NCI-H1436 (cell line): ENCODE data around the gene FXYD2.
A peak's percentile ranks its signal among the peaks of the same experiment; 100 is the strongest.

Experiments
- DNase-seq: peaks from one replicate; lab custom pipeline; 2025; lab: John Stamatoyannopoulos, UW

Gene FXYD2

GRCh38 chr11:117796872-117797529 lies 27.5 kb downstream of the FXYD2 start, which contains the start of gene DSCAML1:
Gene DSCAML1 (minus strand): TSS chr11:117797216. CDS start chr11:117797079, 137 bp downstream.
- DNase-seq, result no peak

DNA sequence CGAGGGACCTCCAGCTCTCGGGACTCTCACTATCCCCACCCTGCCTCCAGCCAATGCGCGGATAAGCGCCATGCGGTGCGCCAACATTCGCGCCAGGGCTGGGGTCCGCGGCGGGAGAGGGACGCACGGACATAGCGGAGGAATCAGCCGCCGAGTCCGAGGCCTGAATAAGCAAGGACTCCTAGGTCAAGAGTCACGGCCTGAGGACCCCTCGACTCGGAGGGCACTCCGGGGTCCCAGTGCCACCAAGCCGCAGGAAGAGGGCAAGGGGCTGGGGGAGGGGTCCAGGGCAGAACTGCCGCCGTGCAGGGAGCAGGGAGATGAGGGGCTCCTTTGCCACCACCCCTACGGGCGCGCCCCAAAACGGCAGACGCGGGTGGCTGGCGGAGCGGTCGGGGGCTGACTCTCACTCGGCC lies 28.1 kb downstream of the FXYD2 start:
- DNase-seq, result no peak

GRCh38 chr11:117795638-117796455 lies 28.7 kb downstream of the FXYD2 start:
- DNase-seq, result no peak

DNA sequence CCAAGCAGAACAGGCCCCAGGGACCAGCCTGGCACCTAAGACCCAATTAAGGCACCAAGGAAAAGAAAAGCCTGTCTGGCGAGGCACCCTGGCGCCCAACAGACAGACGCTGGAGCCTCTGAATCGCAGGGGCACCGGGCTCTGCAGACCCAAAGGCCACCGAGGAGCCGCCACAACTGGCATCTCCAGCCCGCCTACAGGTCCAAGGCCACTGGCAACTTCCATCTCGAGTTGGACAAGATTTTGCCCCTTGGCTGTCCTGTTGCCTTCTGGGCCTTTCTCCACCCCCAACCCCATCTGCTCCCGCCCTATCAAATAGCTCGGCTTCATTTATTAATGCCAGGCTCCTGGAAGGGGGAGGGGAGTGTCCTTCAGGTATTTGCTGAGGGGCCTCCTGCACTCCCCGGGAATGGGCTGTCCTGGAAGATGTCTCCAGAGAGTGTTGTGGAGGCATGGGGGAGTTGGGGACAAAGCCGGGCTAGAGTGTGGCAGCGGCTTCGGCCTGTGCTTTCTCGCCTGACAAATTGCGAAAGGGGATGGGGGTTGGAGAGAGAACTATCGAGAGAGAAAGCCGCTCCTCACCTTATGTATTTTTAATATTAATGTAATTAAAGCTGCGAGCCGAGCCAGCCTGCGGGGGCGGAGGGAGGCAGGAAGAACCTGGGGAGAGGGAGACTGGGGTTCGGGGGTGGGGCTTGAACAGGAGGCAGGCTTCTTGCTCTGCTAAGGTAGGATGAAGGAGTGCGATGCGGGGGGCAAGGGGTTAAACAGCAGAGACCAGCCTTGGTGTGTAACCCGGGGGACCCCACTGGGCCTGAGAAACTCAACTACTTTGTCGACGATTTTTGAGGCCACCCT lies 29.5 kb downstream of the FXYD2 start:
- DNase-seq, result no peak

DNA sequence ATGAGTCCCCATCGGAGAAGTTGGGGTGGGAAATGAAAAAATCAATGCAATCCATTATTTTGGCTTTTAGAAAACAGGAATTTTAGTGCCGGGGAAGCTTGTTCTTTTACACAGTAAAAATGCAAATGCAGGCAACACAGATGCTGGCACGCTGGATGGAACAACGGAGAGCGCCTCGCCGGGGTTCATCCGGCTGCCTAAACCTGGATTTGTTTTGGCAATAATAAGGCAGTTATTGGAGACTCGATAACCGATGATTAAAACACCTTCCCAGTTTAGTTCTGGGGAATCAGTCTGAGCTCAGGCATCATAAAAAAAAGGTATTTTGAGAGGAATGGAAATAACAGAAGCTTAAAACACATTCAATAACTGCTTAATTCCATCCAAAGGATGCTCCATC lies 30.4 kb downstream of the FXYD2 start:
- DNase-seq, result no peak

DNA sequence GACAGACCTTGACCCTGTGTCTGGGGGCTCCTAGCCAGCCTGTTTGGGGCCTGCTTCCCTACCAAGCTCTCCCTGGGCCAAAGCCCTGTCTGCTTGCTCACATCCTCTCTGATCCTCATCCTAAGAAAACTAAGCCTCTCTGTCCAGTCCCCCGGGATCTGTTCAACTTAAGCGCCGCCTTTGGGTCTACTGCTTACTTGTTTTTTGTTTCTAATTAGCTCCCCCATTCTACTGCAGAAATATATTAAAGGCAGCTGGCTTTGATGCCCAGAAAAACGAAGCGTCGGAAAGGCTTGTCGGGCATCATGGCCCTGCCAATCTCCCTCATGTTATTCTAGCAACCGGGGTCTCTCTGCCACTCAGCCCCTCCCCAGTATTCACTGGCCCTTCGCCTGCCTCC lies 31.0 kb downstream of the FXYD2 start:
- DNase-seq, result no peak

DNA sequence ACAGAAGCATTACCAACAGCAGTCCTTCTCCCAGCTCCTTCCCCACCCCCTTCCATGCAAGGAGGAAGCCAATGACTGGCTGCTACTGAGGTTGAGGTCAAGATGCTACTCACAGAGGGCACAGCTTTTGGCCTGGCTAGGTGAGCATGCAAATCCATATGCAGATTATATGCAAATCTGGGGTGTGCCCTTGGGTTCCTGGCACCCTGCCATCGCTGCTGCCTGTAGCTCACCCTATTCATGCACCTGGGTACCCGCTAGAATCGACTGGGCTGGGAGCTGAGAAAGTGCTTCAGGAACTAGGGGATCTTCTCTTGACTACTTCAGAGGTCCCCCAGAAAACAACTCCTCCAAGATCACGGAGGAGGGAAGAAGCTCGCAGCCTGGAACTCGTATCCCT lies 31.6 kb downstream of the FXYD2 start:
- no peak for DNase-seq

DNA sequence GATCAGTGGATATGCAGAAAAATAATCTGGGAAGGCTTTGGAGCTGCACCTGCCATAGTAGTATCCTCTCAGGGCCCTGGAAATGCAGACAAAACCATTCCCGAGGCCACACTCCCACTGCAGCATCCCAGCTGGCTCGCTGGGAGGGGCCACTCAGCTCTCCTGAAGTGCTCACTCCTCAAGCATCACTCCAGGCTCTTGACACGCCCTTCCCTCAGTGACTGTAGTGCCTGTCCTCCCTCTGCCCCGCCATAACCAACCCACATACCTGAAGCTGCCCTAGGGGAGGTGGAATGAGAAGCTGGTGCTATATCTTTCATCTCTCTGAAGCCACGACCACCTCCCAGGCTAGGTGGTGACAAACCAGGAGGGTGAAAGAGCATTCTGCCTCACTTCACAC lies 32.3 kb downstream of the FXYD2 start:
- DNase-seq, result no peak

GRCh38 chr11:117790279-117790678 lies 34.3 kb downstream of the FXYD2 start:
- no peak for DNase-seq

- DNase-seq, result no peak
Observed at GRCh38 chr11:117789241-117789640, 35.3 kb downstream of the FXYD2 start.

GRCh38 chr11:117786135-117786870 lies 38.2 kb downstream of the FXYD2 start:
- DNase-seq, result peak; percentile 25

DNA sequence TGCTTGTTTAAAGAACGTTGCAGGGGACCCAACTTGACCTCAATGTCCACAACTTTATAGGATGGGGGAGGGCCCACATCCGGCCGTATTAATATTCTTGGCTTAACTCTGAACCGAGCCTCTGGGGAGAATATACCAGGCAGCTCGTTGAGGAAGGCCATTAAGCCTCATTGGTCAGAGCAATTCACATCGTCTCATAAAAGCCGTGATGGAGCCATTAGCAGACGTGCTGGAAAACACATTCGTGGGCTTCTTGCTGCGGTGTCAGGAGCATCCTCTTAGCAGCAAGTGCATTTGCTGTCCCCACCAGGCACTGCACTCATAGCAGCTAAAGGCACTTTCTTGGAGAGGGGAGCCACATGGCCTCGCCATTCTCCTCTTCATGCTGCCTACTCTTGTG lies 42.4 kb downstream of the FXYD2 start:
- no peak for DNase-seq

DNA sequence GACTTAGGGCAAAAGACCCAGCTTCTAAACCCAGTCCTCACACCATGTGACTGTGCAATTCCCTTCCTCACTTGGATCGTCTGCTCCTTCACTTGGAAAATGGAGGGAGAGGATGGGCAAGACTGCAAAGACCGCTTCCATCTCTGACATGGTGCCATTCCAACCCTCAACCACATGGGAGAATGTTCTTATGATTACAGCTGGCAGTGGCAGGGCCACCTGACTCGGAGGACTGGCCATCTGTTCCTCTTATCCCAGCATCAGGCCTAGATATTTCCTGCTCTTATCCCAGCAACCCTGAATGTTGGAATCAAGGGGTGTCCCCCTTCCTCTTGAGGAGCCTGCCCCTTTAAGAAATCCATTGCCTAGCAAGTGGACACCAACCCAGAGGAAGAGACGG lies 42.9 kb downstream of the FXYD2 start:
- DNase-seq, result no peak

DNA sequence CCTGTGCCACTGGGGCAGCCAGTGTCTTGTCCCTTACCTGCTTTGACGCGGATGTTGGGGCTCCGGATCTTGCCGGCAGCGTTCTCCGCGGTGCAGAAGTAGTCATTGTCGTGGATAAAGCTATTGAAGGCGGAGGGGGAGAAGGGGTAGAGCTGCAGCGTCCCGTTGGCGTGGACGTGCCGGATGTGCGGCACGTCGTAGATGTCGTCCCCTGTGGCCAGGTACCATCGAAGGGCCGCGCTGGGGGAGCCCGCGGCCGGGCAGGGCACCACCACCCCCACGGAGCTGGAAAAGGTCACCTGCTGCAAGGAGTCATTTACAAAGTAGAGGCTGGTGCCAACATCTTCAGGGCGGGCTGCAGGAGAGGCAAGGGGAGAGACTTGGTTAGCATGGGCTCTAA lies 44.1 kb downstream of the FXYD2 start:
- no peak for DNase-seq

GRCh38 chr11:117774553-117774952 lies 50.0 kb downstream of the FXYD2 start:
- no peak for DNase-seq

DNA sequence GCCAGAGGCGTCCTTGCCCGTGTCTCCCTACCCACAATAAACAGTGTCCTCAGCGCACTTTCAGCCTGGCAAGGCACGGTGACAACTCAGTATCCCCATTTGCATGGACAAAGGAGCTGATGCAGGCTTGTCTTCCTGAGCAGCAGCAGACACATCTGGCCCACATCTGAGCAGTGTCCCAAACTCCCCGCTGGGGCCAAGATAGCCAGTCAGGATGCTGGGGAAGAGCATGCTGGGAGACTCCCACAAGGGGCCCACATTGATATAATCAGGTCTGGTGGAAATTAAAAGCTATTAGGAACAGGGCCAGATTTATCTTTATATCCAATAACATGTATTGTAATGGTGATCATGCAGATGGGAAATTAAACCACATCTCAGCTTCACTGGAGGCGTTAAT lies 52.2 kb downstream of the FXYD2 start:
- no peak for DNase-seq

DNA sequence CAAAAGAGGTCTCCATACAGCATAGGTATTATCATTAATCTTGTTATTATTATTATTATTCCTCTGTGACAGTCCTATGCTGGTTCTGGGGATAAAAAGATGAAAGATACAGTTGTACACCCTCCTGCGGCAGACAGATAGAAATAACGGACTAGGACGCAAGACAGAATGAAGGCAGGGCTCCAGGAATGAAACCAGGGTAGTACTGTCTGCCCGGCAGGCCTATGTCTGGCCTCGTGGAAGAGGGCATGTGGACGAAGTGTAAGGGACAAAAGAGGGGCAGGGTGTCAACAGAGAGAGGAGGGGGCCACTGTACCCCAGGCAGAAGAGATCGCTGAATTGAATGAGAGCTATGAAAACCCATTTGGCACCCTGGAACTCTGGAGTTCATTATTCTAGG lies 52.7 kb downstream of the FXYD2 start:
- no peak for DNase-seq

DNA sequence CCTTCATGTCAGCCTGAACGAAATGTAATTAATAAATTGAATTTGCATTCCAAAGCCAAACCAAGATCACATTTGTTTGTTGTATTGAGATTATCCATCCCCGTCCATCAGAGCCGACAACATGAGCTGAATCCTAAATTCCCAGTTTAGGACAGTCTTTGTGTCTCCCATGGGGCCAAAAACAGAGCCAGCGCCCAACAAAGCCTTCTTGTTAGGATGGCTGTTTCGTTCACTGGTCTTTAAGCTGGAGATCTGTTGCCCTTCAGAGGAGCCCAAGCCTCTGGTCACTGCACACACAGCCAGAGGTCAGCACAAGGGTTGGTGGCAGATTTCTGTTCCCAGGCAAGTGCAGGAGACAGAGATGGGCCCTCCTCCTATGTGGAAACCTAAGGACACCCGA lies 53.3 kb downstream of the FXYD2 start:
- DNase-seq, result no peak

DNA sequence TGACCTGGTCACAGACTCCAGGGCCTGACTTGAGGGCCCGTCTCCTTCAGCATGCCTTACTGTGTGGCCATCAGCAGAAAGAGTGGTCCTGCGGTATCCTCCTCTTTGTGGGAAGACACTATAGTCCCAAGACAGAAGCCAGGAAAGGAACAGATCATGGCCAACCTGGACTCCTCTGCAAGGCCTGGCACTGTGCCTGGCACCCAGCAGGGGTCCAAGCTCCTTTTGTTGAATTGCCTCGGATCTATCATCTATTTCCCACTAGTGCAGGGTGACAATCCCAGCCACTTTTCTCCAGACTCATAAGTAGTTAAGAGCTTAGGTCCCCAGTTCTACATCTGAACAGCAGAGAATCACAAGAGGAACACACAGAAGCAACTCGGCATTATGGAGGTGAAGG lies 54.5 kb downstream of the FXYD2 start:
- DNase-seq, result no peak
